ENCODE measurements around the gene CARF. TPM values are rescaled to one million over a fixed set of nuclear protein-coding genes. Genes with fewer than 3 reads are reported as not detected.
A peak's percentile ranks its signal among the peaks of the same experiment; 100 is the strongest.

The CARF gene, protein sequence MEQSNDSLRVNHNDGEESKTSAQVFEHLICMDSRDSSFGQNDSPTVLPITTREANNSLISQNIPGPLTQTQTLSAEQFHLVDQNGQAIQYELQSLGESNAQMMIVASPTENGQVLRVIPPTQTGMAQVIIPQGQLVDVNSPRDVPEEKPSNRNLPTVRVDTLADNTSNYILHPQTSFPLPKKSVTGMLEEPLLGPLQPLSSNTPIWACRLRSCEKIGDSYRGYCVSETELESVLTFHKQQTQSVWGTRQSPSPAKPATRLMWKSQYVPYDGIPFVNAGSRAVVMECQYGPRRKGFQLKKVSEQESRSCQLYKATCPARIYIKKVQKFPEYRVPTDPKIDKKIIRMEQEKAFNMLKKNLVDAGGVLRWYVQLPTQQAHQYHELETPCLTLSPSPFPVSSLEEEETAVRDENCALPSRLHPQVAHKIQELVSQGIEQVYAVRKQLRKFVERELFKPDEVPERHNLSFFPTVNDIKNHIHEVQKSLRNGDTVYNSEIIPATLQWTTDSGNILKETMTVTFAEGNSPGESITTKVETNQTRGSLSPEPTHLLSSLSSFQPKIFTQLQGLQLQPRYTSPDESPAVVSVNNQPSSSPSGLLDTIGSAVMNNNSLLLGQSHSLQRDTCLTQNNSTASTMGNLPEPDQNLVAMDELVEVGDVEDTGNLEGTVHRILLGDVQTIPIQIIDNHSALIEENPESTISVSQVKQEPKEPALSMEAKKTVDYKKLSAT
- total RNA-seq (2014; rRNA removed; shearing (Covaris generic)) (12.5 and 14.7 TPM in 2 replicates), total RNA-seq (2022) (17.5 and 21.4 TPM in 2 replicates), Bru-seq, nascent RNA (percentile 62 among the genes with signal in this experiment), BruChase-seq, experiment 1, labeled RNA remaining after a 6-hour chase (percentile 55 among the genes with signal in this experiment), BruChase-seq, experiment 2, labeled RNA remaining after a 2-hour chase (percentile 56 among the genes with signal in this experiment)
- long read RNA-seq, partial matches to known transcripts, result 3 of 15 reads
- long read RNA-seq, other reads (novel, unspliced or antisense), result 11 of 15 reads

DNA sequence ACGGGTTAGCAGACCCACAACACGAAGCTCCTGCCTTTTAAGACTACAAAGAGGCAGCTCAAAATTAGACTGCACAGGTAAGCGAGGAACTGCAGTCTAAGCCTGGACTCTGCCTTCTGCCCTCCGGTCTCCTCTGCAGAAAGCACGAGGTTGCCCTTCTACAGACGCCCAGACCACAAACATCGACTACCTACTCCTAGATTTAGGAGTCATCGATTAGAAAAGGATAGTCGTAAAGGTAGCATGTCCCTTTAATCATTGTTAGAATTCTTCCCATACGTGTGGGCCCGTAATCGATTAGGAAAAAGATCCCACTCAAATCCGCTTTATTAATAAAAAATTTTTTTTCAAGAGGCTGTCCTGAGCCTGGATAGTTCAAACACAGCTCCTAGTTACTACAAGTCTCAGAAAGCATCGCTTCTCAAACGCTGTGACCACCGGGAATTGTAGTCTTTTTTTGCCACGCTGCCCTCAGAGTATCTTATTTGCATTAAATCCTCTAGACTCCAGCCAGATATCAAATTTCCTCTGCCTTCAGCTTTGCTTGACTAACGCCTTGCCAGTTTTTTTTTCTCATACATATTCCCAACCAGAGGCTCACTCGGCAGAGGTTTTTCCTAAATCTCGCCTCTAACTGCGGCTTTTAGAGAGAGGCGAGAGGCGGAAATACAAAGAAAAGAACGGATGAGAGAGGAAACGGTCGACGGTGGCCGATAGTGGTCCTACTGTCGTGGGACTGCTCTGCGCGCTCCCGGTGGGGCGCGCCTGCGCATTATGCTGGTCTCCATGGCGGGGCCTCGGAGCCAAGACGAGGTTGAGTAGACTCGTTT, at the start of gene CARF, which contains the start of gene WDR12:
Gene CARF (plus strand): TSS at position 764 of the 830 bp plus-strand sequence. CDS start 29,628 bp downstream, outside the sequence.
Gene WDR12 (minus strand): TSS at position 162 of the 830 bp plus-strand sequence. CDS start 197 bp downstream, outside the sequence.
- peaks cover 20% of the 10 kb centered on the region for H3K4me1 ChIP-seq (ENCODE audit: insufficient read depth, low read length, poor library complexity, severe bottlenecking)
- TF ChIP-seq EZH2phosphoT487 (IDR thresholded peaks at IDR 0.05; ENCODE audit: borderline replicate concordance, low read depth, low read length), result no peak
- TF ChIP-seq, protein P1, sequence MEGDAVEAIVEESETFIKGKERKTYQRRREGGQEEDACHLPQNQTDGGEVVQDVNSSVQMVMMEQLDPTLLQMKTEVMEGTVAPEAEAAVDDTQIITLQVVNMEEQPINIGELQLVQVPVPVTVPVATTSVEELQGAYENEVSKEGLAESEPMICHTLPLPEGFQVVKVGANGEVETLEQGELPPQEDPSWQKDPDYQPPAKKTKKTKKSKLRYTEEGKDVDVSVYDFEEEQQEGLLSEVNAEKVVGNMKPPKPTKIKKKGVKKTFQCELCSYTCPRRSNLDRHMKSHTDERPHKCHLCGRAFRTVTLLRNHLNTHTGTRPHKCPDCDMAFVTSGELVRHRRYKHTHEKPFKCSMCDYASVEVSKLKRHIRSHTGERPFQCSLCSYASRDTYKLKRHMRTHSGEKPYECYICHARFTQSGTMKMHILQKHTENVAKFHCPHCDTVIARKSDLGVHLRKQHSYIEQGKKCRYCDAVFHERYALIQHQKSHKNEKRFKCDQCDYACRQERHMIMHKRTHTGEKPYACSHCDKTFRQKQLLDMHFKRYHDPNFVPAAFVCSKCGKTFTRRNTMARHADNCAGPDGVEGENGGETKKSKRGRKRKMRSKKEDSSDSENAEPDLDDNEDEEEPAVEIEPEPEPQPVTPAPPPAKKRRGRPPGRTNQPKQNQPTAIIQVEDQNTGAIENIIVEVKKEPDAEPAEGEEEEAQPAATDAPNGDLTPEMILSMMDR (conservative IDR thresholded peaks at IDR 0.05; ENCODE audit: low read length), result no peak
- peak within 1 kb of the TSS; percentile 88 for H3K4me3 ChIP-seq (ENCODE audit: low read depth, low read length, poor library complexity, severe bottlenecking)
- H3K36me3 ChIP-seq (ENCODE audit: insufficient read depth, low read length), result peaks cover 32% of the 10 kb centered on the region
- peak within 1 kb of the TSS; percentile 82 for H3K27ac ChIP-seq (ENCODE audit: low read depth, low read length, poor library complexity, severe bottlenecking)
- H3K79me2 ChIP-seq (ENCODE audit: insufficient read depth, low read depth, low read length), result peaks cover 47% of the 10 kb centered on the region
- no peaks in the 10 kb centered on the region for H3K9me3 ChIP-seq (ENCODE audit: low read length)
- no peaks in the 10 kb centered on the region for H3K9me2 ChIP-seq (ENCODE audit: insufficient read depth, low read length)
- POLR2A ChIA-PET, result interaction anchor here (0.7 to 2.1 kb wide), 11 partner anchors 8 to 326 kb away, joined by 3 to 14 read pairs (median 6); partner anchors contain the start of gene ICA1L
- peak; percentile 94 for DNase-seq (ENCODE audit: low spot score)
- no TSS peak for BruUV-seq (replicated peaks)
- intact Hi-C loops (cut with micrococcal nuclease; ENCODE audit: unreplicated experiment), result loop anchor here (1.0 to 10.0 kb wide), 4 partner anchors 40 to 523 kb away; partner anchors contain the start of genes CYP20A1, ICA1L and NBEAL1
- CTCF ChIA-PET (ENCODE audit: unreplicated experiment), result no interaction called here
- H2AFZ ChIP-seq (ENCODE audit: low read length), result peak within 1 kb of the TSS; percentile 94
- H3K4me2 ChIP-seq (ENCODE audit: low read length), result peak within 1 kb of the TSS; percentile 98
- H4K20me1 ChIP-seq (ENCODE audit: insufficient read depth, low read length), result peaks cover 15% of the 10 kb centered on the region; the same call in 1 of the 2 replicates

DNA sequence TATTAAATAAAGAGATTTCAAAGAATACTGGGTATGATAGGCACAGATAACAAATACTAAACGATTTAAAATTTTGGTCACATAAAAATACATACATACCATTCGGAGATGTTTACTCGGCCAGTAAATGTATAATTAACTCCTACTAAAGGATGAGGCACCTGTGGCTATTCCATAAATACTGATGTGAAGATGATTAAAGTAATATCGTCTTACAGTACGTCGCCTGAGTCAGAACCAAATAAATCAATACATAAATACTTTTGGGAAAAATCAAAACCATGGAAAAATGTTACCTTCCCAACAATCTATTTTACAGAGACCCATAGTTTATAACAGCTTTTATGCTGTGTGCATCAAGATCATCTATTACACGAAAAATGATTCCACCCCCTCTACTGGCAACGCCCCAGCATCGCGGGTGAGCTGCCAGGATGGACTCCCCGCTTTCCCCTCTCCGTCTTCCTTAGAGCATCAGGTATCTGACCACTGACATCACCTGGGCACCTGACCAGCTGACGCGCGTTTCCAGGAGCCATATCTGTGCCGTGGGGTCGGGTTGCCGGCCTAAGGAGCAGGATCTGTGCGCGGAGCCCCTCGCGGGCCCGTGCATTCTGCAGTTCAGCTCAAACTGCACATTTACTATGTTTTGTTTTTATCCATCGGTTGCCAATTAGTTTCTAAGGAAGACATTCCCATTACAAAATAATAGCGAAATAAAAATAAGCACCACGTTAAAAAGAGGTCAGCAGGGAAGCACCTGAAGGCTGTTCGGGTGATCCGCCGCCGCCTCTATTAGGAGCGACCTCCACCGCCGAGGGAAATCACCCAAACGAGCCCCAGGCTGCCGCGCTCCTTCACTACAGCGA, 41.4 kb upstream of the CARF start:
- H3K4me1 ChIP-seq (ENCODE audit: insufficient read depth, low read length, poor library complexity, severe bottlenecking), result peaks cover 11% of the 10 kb centered on the region
- peak; percentile 78 for DNase-seq (ENCODE audit: low spot score)
- H3K36me3 ChIP-seq (ENCODE audit: insufficient read depth, low read length), result no peaks in the 10 kb centered on the region
- H3K79me2 ChIP-seq (ENCODE audit: insufficient read depth, low read depth, low read length), result no peaks in the 10 kb centered on the region
- intact Hi-C loops (cut with micrococcal nuclease; ENCODE audit: unreplicated experiment), result loop anchor here (1.0 to 5.0 kb wide), 5 partner anchors 39 to 298 kb away; partner anchors contain the start of genes FAM117B and WDR12
- POLR2A ChIA-PET, result interaction anchor here (0.6 to 2.6 kb wide), 5 partner anchors 24 to 1577 kb away, joined by 3 to 11 read pairs (median 3); partner anchors contain the start of genes CARF and WDR12
- H3K27ac ChIP-seq (ENCODE audit: low read depth, low read length, poor library complexity, severe bottlenecking), result peak overlapping the region; percentile 39
- CTCF ChIA-PET (ENCODE audit: unreplicated experiment), result interaction anchor here (0.6 to 1.1 kb wide), 3 partner anchors 281 to 967 kb away, joined by 3 read pairs; no protein-coding TSS in a partner anchor
- peak overlapping the region; percentile 96 for H3K4me2 ChIP-seq (ENCODE audit: low read length)
- TF ChIP-seq EZH2phosphoT487 (IDR thresholded peaks at IDR 0.05; ENCODE audit: borderline replicate concordance, low read depth, low read length), result no peak
- TF ChIP-seq, protein P1 (conservative IDR thresholded peaks at IDR 0.05; ENCODE audit: low read length), result peak; percentile 85
- peak overlapping the region; percentile 98 for H2AFZ ChIP-seq (ENCODE audit: low read length)
- H3K9me3 ChIP-seq (ENCODE audit: low read length), result no peaks in the 10 kb centered on the region
- no peaks in the 10 kb centered on the region for H3K9me2 ChIP-seq (ENCODE audit: insufficient read depth, low read length)
- H3K4me3 ChIP-seq (ENCODE audit: low read depth, low read length, poor library complexity, severe bottlenecking), result peak overlapping the region; percentile 80
- BruUV-seq (replicated peaks), result no TSS peak
- H4K20me1 ChIP-seq (ENCODE audit: insufficient read depth, low read length), result no peaks in the 10 kb centered on the region
